Subcutaneous abdominal adipose tissue (tissue), 5 donors: ENCODE measurements around the gene SHROOM3.
"Not testable (repeated sequence)": the region's sequence is repeated elsewhere in the genome, so short reads cannot be mapped to it uniquely, and the experiment has no call there.

ENCODE experiments used
- H3K27ac ChIP-seq: one replicate; pipeline ENCODE4 v1.7.0; 2013; ENCODE audit warnings: low read depth, mild to moderate bottlenecking, inconsistent platforms, low read length, moderate library complexity
- H3K27me3 ChIP-seq, 5 donors: one replicate each; pipeline ENCODE4 v1.7.0; 2013; ENCODE audit warnings: low read length in 5 of 5, inconsistent platforms in 1 of 5; ENCODE audit not compliant: control insufficient read depth in 5 of 5, insufficient read depth in 4 of 5
- H3K36me3 ChIP-seq, 5 donors: one replicate each; pipeline ENCODE4 v1.7.0; 2013; ENCODE audit warnings: low read length in 5 of 5; ENCODE audit not compliant: control insufficient read depth in 5 of 5, insufficient read depth in 5 of 5
- H3K4me1 ChIP-seq, 5 donors: one replicate each; pipeline ENCODE4 v1.7.0; 2013; ENCODE audit warnings: low read length in 5 of 5, mild to moderate bottlenecking in 3 of 5, moderate library complexity in 1 of 5; ENCODE audit not compliant: control insufficient read depth in 5 of 5, insufficient read depth in 5 of 5
- H3K4me3 ChIP-seq, 5 donors: one replicate each; pipeline ENCODE4 v1.7.0; 2013; ENCODE audit warnings: low read length in 5 of 5, low read depth in 1 of 5
- H3K9ac ChIP-seq, 5 donors: one replicate each; pipeline ENCODE4 v1.7.0; 2013; ENCODE audit warnings: low read length in 5 of 5, mild to moderate bottlenecking in 4 of 5, moderate library complexity in 3 of 5
- H3K9me3 ChIP-seq, 5 donors: one replicate each; pipeline ENCODE4 v1.7.0; 2013; ENCODE audit warnings: low read length in 5 of 5; ENCODE audit not compliant: control insufficient read depth in 5 of 5
- donor health status: healthy.
- donor health status: healthy.
- donor health status: healthy.
- donor health status: healthy.
- donor health status: healthy.

SHROOM3 gene

GRCh38 chr4:76443376-76443775 is 8.3 kb downstream of the SHROOM3 start:
- Histone ChIP-seq H3K27me3 (no peaks in the 10 kb centered on the region), H3K36me3 (no peaks in the 10 kb centered on the region), H3K27ac (no peak overlapping the region), H3K4me3 (no peak overlapping the region), H3K9ac (no peak overlapping the region), H3K9me3 (peaks cover 0 to 4% (median 0%) of the 10 kb centered on the region in 5 donors), H3K4me1 (no peaks in the 10 kb centered on the region)

GRCh38 chr4:76445911-76446310 is 10.9 kb downstream of the SHROOM3 start:
- Histone ChIP-seq H3K27me3 (no peaks in the 10 kb centered on the region), H3K36me3 (no peaks in the 10 kb centered on the region), H3K4me1 (peaks cover 0 to 5% (median 0%) of the 10 kb centered on the region in 5 donors), H3K27ac (no peak overlapping the region), H3K4me3 (no peak overlapping the region), H3K9me3 (no peaks in the 10 kb centered on the region), H3K9ac (no peak overlapping the region)

GRCh38 chr4:76447393-76447851 is 12.4 kb downstream of the SHROOM3 start:
- H3K36me3 ChIP-seq: no peaks in the 10 kb centered on the region
- no peaks in the 10 kb centered on the region for H3K27me3 ChIP-seq
- no peak overlapping the region for H3K4me3 ChIP-seq
- H3K4me1 ChIP-seq: peaks cover 0 to 5% (median 0%) of the 10 kb centered on the region in 5 donors
- H3K27ac ChIP-seq: no peak overlapping the region
- no peaks in the 10 kb centered on the region for H3K9me3 ChIP-seq
- H3K9ac ChIP-seq: no peak overlapping the region

DNA sequence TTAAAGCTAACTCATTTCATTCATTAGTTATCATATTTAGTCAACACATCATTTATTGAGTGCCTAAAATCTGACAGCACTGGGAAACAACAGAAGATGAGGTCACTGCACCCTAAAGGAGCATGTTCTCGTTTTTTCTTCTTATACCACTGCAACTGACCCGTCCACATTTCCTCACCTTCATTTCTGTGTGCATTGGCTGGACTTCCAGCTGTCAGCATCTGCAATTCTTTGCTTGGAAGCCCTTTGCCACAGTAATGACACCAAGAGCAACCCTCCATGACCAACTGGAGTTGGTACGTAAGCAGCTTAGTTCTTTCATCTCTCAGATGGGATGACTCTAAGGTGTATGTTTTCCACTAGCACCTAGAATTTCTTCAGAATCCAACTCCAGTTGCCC is 13.2 kb downstream of the SHROOM3 start:
- no peak overlapping the region for H3K4me3 ChIP-seq
- no peaks in the 10 kb centered on the region for H3K36me3 ChIP-seq
- no peaks in the 10 kb centered on the region for H3K27me3 ChIP-seq
- no peak overlapping the region for H3K9ac ChIP-seq
- H3K9me3 ChIP-seq: no peaks in the 10 kb centered on the region
- H3K4me1 ChIP-seq: peaks cover 0 to 5% (median 0%) of the 10 kb centered on the region in 5 donors
- no peak overlapping the region for H3K27ac ChIP-seq

DNA sequence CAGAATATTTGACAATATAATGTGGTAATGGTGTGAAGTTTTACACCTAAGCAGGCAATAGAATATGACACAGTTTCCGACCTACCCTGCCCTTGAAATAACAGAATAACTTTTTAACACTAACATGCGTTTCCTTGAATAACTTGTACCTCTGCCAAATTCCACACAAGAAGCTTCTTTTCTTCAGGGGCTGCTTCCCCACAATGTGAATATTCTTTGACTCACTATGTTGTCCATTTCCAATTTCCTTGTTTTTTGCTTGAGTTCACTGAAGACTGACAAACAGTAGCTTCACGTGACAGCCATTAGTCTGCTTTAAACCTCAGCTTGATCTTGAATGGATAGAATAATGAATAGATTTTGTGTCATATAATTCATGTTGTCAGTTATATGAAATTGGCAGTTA is 14.3 kb downstream of the SHROOM3 start:
- H3K27me3 ChIP-seq: no peaks in the 10 kb centered on the region
- no peaks in the 10 kb centered on the region for H3K9me3 ChIP-seq
- no peak overlapping the region for H3K4me3 ChIP-seq
- peaks cover 0 to 5% (median 0%) of the 10 kb centered on the region in 5 donors for H3K4me1 ChIP-seq
- no peak overlapping the region for H3K27ac ChIP-seq
- no peak overlapping the region for H3K9ac ChIP-seq
- no peaks in the 10 kb centered on the region for H3K36me3 ChIP-seq

GRCh38 chr4:76449833-76450232 is 14.8 kb downstream of the SHROOM3 start:
- H3K36me3 ChIP-seq: no peaks in the 10 kb centered on the region
- no peaks in the 10 kb centered on the region for H3K9me3 ChIP-seq
- no peaks in the 10 kb centered on the region for H3K27me3 ChIP-seq
- no peak overlapping the region for H3K4me3 ChIP-seq
- peaks cover 0 to 5% (median 0%) of the 10 kb centered on the region in 5 donors for H3K4me1 ChIP-seq
- no peak overlapping the region for H3K9ac ChIP-seq
- no peak overlapping the region for H3K27ac ChIP-seq

DNA sequence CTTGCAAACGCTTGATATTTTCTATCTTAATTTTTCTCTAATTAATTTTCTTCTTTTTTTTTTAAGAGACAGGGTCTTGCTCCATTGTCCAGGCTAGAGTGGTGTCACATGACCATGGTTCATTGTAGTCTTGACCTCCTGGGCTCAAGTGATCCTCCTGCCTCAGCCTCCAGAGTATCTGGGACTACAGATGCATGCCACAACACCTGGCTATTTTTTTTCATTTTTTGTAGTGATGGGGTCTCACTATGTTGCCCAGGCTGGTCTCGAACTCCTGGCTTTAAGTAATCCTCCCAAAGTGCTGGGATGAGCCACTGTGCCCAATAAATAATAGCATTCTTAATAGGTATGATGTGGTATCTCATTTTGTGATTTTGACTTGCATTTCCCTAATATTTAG is 18.2 kb downstream of the SHROOM3 start:
- no peak overlapping the region for H3K4me3 ChIP-seq
- H3K9ac ChIP-seq: no peak overlapping the region
- H3K9me3 ChIP-seq: no peaks in the 10 kb centered on the region
- H3K4me1 ChIP-seq: peaks cover 0 to 5% (median 0%) of the 10 kb centered on the region in 5 donors
- H3K27me3 ChIP-seq: no peaks in the 10 kb centered on the region
- no peaks in the 10 kb centered on the region for H3K36me3 ChIP-seq
- no peak overlapping the region for H3K27ac ChIP-seq

DNA sequence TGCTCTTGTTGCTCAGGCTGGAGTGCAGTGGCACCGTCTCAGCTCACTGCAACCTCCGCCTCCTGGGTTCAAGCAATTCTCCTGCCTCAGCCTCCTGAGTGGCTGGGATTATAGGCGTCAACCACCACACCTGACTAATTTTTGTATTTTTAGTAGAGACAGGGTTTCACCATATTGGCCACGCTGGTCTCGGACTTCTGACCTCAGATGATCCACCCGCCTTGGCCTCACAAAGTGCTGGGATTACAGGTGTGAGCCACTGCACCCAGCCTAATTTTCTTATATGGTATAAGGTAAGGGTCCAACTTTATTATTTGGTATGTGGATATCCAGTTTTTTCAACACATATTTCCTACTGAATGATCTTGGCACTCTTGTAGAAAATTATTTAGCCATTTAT is 19.0 kb downstream of the SHROOM3 start:
- H3K9me3 ChIP-seq, H3K36me3 ChIP-seq, H3K9ac ChIP-seq, H3K4me3 ChIP-seq, H3K4me1 ChIP-seq, H3K27ac ChIP-seq, H3K27me3 ChIP-seq: not testable (repeated sequence)

- H3K27ac ChIP-seq: no peak overlapping the region
- H3K4me1 ChIP-seq: peaks cover 0 to 12% (median 0%) of the 10 kb centered on the region in 5 donors
- H3K9ac ChIP-seq: no peak overlapping the region
- H3K27me3 ChIP-seq: no peaks in the 10 kb centered on the region
- H3K4me3 ChIP-seq: no peak overlapping the region
- no peaks in the 10 kb centered on the region for H3K36me3 ChIP-seq
- H3K9me3 ChIP-seq: peaks cover 0 to 2% (median 0%) of the 10 kb centered on the region in 5 donors
These were observed 22.9 kb downstream of the SHROOM3 start for GRCh38 chr4:76457885-76458284.

GRCh38 chr4:76458297-76458696 is 23.3 kb downstream of the SHROOM3 start:
- H3K27ac ChIP-seq: no peak overlapping the region
- no peak overlapping the region for H3K9ac ChIP-seq
- H3K9me3 ChIP-seq: peaks cover 0 to 5% (median under 1%) of the 10 kb centered on the region in 5 donors
- H3K36me3 ChIP-seq: no peaks in the 10 kb centered on the region
- peaks cover 0 to 12% (median 0%) of the 10 kb centered on the region in 5 donors for H3K4me1 ChIP-seq
- H3K4me3 ChIP-seq: no peak overlapping the region
- H3K27me3 ChIP-seq: no peaks in the 10 kb centered on the region

- H3K27ac ChIP-seq: no peak overlapping the region
These were observed 23.8 kb downstream of the SHROOM3 start for GRCh38 chr4:76458825-76459224.

More at GRCh38 chr4:76458825-76459224, 23.8 kb downstream of the SHROOM3 start:
- no peak overlapping the region for H3K4me3 ChIP-seq
- peaks cover 0 to 12% (median 0%) of the 10 kb centered on the region in 5 donors for H3K4me1 ChIP-seq
- no peaks in the 10 kb centered on the region for H3K36me3 ChIP-seq
- no peaks in the 10 kb centered on the region for H3K27me3 ChIP-seq
- H3K9ac ChIP-seq: no peak overlapping the region
- peaks cover 0 to 10% (median 5%) of the 10 kb centered on the region in 5 donors for H3K9me3 ChIP-seq
